ENCODE results near the gene SUDS3.

GRCh38 chr12:118361889-118362288, 14.5 kb upstream of the SUDS3 start:
- TF ChIP-seq CTCF (conservative IDR thresholded peaks at IDR 0.05 in 1 of 2, IDR thresholded peaks at IDR 0.05 in 1 of 2; ENCODE audit: extremely low read depth in 1 of 2, insufficient read depth in 1 of 2, low read depth in 1 of 2, low read length in 2 of 2): no peak
- TF ChIP-seq EZH2 (IDR thresholded peaks at IDR 0.05; ENCODE audit: borderline replicate concordance, low read length): no peak

All from mammary epithelial cell (primary cell).